Left lung (tissue), 10 donors: ENCODE measurements around the gene UGT1A7. TPM values are rescaled to one million over a fixed set of nuclear protein-coding genes. Genes with fewer than 3 reads are reported as not detected.

Experiments used
- ATAC-seq: fragments of 200-7000 bp; cut with Tn5 transposase; one replicate; pipeline ENCODE4 v1.9.1; 2020; ENCODE audit warnings: moderate library complexity
- DNase-seq, 4 donors: peaks; one replicate each; pipeline ENCODE4 v3.0.0-alpha.2; 2013 to 2020
- H3K27ac ChIP-seq, 2 donors: fragments of 200-600 bp; sonication (generic) in 1 of 2; one replicate each; pipeline versions ENCODE4 v1.5.0 to v1.8.0; 2020 to 2021
- H3K27me3 ChIP-seq, 2 donors: fragments of 200-600 bp; sonication (generic) in 1 of 2; one replicate each; pipeline versions ENCODE4 v1.5.0 to v1.8.0; 2020 to 2021
- H3K36me3 ChIP-seq, 2 donors: fragments of 200-600 bp; sonication (generic) in 1 of 2; one replicate each; pipeline versions ENCODE4 v1.5.0 to v1.8.0; 2020 to 2021
- H3K4me1 ChIP-seq, 2 donors: fragments of 200-600 bp; one replicate each; pipeline ENCODE4 v1.8.0; 2021
- H3K4me3 ChIP-seq, 2 donors: fragments of 200-600 bp; sonication (generic) in 1 of 2; one replicate each; pipeline versions ENCODE4 v1.5.0 to v1.8.0; 2020 to 2021; ENCODE audit warnings: mild to moderate bottlenecking in 1 of 2
- H3K9me3 ChIP-seq, 2 donors: fragments of 200-600 bp; sonication (generic) in 1 of 2; one replicate each; pipeline versions ENCODE4 v1.5.0 to v1.8.0; 2020 to 2021
- CTCF ChIP-seq, 2 donors: fragments of 200-600 bp; sonication (generic) in 1 of 2; IDR thresholded peaks; one replicate each; pipeline versions ENCODE4 v1.5.0 to v1.8.0; 2021; ENCODE audit warnings: antibody characterized with exemption in 2 of 2
- intact Hi-C, 2 donors: fragments of 100-400 bp; cut with DNase I; formaldehyde crosslinking; loops; one replicate each; pipeline versions ENCODE4 v1.11.2 to v1.14.2; 2022
- polyA plus RNA-seq, 6 donors: library from polyadenylated mRNA; unstranded; fragments of 120-200 nt; gene quantifications; one replicate each; pipeline ENCODE4 v1.2.1, GENCODE V29; 2013; ENCODE audit not compliant: insufficient read length in 6 of 6
- total RNA-seq, 2 donors: library from RNA; stranded (reverse); fragmentation: NEBNext Ultra II Directional; extraction: Animal tissue kit (Norgen Biotek cat#: 25700); gene quantifications; one replicate each; pipeline ENCODE4 v1.2.1, GENCODE V29; 2021
- donor health status: DM: no; HTN: yes; CAD: no.
- donor health status: DM: no; HTN: no; CAD: no.

The UGT1A7 gene
- total and polyA plus RNA-seq, 8 donors: not detected

DNA sequence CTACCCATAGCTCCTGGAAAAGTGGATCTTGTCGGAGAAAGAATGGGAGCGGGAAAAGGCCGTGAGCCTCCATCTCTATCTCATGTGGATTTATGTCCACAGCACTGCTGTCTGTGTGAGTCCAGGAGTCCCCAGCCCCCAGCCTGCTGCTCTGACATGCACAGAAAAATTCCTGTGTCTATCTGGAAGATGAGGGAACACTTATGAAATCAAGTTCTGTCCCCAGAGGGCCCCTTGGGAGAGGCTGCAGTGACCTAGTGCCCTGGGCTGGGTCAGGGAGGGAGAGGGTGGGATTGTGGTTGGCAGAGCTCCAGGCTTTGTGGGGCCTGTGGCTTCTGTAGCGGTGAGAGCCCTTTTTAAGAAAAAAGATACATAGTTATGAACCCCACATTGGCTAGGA lies 135.1 kb downstream of the UGT1A7 start:
- intact Hi-C loops: no loop called here
- Histone ChIP-seq H3K27me3 (peaks cover 0 to 2% of the 10 kb centered on the region in 2 donors), H3K36me3 (no peaks in the 10 kb centered on the region), H3K27ac (no peak overlapping the region), H3K4me1 (no peaks in the 10 kb centered on the region), H3K9me3 (peaks cover 0 to 4% of the 10 kb centered on the region in 2 donors), H3K4me3 (no peak overlapping the region)
- ATAC-seq: no peak
- DNase-seq: peak in 1 of 4 donors; percentile 7
- TF ChIP-seq CTCF (IDR thresholded peaks at IDR 0.05): no peak

GRCh38 chr2:233817361-233817911 lies 135.7 kb downstream of the UGT1A7 start:
- DNase-seq: no peak
- peaks cover 0 to 4% of the 10 kb centered on the region in 2 donors for H3K9me3 ChIP-seq
- H3K36me3 ChIP-seq: no peaks in the 10 kb centered on the region
- no peak for ATAC-seq
- intact Hi-C loops: no loop called here
- H3K27ac ChIP-seq: no peak overlapping the region
- no peaks in the 10 kb centered on the region for H3K4me1 ChIP-seq
- H3K4me3 ChIP-seq: no peak overlapping the region
- TF ChIP-seq CTCF (IDR thresholded peaks at IDR 0.05): no peak
- no peaks in the 10 kb centered on the region for H3K27me3 ChIP-seq

DNA sequence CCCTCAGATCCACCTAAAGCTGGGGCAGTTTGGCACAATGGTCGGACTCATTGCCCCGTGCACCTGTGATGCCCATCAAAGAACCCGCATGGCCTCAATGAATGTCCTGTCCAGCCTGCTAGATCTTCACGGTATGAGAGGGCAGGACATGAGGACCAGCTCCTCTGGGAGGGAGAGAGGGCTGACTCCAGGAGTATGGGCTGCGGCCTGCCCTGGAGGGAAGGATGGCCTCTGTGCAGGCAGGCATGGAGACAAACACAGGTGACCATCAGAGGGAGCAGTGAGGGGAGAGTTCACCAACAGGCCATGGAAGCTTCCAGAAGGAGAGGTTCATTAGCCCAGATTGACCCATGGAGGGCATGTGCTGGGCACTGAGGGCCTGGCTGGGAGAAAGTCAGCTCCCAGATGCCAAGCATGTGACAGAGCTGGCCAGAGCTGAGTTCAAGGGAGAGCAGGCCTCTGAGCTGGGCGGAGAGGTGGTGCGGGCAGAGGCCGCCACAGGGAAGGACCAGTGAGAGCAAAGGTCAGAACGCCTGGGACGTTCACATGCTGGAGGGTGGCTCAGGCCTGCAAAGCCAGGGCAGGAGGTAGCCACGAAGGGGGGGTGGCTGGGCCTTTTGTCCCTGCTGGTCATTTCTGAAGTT lies 136.4 kb downstream of the UGT1A7 start:
- Histone ChIP-seq H3K9me3 (peaks cover 0 to 4% of the 10 kb centered on the region in 2 donors), H3K27ac (no peak overlapping the region), H3K4me3 (no peak overlapping the region), H3K36me3 (no peaks in the 10 kb centered on the region), H3K4me1 (no peaks in the 10 kb centered on the region), H3K27me3 (no peaks in the 10 kb centered on the region)
- no peak for TF ChIP-seq CTCF (IDR thresholded peaks at IDR 0.05)
- intact Hi-C loops: no loop called here
- no peak for DNase-seq
- ATAC-seq: no peak

DNA sequence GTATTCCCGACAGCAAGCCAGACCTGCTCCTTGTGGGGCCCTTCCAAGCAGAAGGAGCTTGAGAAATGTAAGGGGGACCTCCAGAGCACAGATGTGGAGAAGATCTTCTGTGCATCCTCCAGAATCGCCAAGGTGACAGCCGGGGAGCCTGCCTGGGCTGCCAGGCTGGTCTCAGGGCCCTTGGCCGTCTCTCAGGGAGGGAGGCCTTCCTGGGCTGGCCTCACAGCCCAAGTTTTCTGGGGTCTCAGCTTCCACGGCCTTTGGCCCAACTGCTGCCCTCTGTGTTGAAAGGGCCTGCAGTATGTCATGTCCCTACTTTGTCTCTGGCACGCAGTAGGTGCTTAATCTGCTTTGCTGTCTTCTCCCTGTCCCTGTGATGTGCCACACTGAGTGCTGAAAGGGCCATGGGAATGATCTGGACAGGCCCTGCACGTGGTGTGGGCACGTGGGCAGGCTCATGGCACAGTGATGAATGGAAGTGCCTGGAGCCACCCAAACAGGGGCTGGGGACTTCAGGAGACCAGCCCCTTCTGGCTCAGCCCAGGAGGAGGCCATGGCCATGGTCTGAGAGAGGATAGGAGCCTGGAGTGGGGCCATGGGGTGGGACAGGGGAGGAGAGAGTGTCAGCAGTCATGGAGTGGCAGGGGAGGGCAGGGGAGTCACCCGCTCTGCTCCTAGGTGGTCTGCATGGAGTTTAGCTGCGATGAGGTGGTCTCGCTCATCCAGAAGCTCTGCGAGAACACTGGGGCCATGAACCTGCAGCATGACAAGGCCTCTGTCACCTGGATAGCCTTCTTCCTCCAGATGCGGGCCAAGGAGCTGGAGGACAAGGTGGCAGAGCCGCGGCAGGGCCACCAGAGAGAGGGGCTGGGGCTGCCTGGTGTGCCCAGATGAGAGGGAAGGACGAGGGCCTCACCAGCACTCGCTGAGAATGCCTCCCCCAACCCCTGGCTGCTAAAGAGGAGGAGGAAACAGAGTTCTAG lies 137.2 kb downstream of the UGT1A7 start:
- no peak overlapping the region for H3K4me3 ChIP-seq
- H3K27ac ChIP-seq: no peak overlapping the region
- no peaks in the 10 kb centered on the region for H3K36me3 ChIP-seq
- H3K4me1 ChIP-seq: no peaks in the 10 kb centered on the region
- DNase-seq: peak in 1 of 4 donors; percentile 59
- intact Hi-C loops: no loop called here
- H3K27me3 ChIP-seq: no peaks in the 10 kb centered on the region
- no peak for ATAC-seq
- H3K9me3 ChIP-seq: peaks cover 0 to 4% of the 10 kb centered on the region in 2 donors
- TF ChIP-seq CTCF (IDR thresholded peaks at IDR 0.05): no peak
